Neural cell (in vitro differentiated cells): ENCODE results near the gene PLBD1. TPM values are rescaled to one million over a fixed set of nuclear protein-coding genes. Genes with fewer than 3 reads are reported as not detected.

Experiments used
- H2AFZ ChIP-seq: fragments of 200-600, 300-800 bp; sonication (generic), shearing (Covaris generic); 2 replicates; pipeline ENCODE4 v1.6.0; 2014; ENCODE audit warnings: low read depth, mild to moderate bottlenecking, antibody characterized with exemption, low read length, moderate library complexity
- H3F3A ChIP-seq: fragments of 200-600 bp; shearing (Covaris generic); 2 replicates; pipeline ENCODE4 v1.6.1; 2016; ENCODE audit warnings: mild to moderate bottlenecking, moderate library complexity, mixed read lengths, antibody characterized with exemption, low read length; ENCODE audit not compliant: insufficient read depth, poor library complexity, severe bottlenecking
- H3K27ac ChIP-seq: fragments of 200-600, 300-800 bp; sonication (generic), shearing (Covaris generic); 2 replicates; pipeline ENCODE4 v1.5.1; 2014; ENCODE audit warnings: mild to moderate bottlenecking, low read length, moderate library complexity
- H3K27me3 ChIP-seq: fragments of 300-800, 200-600 bp; sonication (generic), shearing (Covaris generic); 2 replicates; pipeline ENCODE4 v1.6.0; 2014; ENCODE audit warnings: mild to moderate bottlenecking, low read depth, low read length, moderate library complexity; ENCODE audit not compliant: insufficient read depth
- H3K36me3 ChIP-seq: fragments of 300-800, 200-600 bp; sonication (generic), shearing (Covaris generic); 2 replicates; pipeline ENCODE4 v1.5.1; 2014; ENCODE audit warnings: mild to moderate bottlenecking, antibody characterized with exemption, low read length, moderate library complexity; ENCODE audit not compliant: insufficient read depth
- H3K4me2 ChIP-seq: fragments of 300-800, 200-600 bp; sonication (generic), shearing (Covaris generic); 2 replicates; pipeline ENCODE4 v1.6.0; 2014; ENCODE audit warnings: mild to moderate bottlenecking, low read length
- H3K4me3 ChIP-seq: fragments of 300-800, 200-600 bp; sonication (generic), shearing (Covaris generic); 2 replicates; pipeline ENCODE4 v1.5.1; 2014; ENCODE audit warnings: mild to moderate bottlenecking, low read length, moderate library complexity
- H3K79me2 ChIP-seq: fragments of 200-600 bp; shearing (Covaris generic); replicated peaks from 2 replicates; pipeline ENCODE4 v1.6.0; 2014; ENCODE audit warnings: mild to moderate bottlenecking, low read length, moderate library complexity; ENCODE audit not compliant: insufficient read depth
- H3K9ac ChIP-seq: fragments of 300-800, 200-600 bp; sonication (generic), shearing (Covaris generic); 2 replicates; pipeline ENCODE4 v1.6.1; 2016; ENCODE audit warnings: mild to moderate bottlenecking, low read length, mixed read lengths
- H3K9me2 ChIP-seq: fragments of 200-600 bp; shearing (Covaris generic); 2 replicates; pipeline ENCODE4 v1.6.1; 2016; ENCODE audit warnings: mild to moderate bottlenecking, low read length, mixed read lengths; ENCODE audit not compliant: insufficient read depth
- H3K9me3 ChIP-seq: fragments of 200-600, 300-800 bp; sonication (generic), shearing (Covaris generic); 2 replicates; pipeline ENCODE4 v1.6.1; 2016; ENCODE audit warnings: mild to moderate bottlenecking, mixed run types, low read length, moderate library complexity, mixed read lengths
- H4K20me1 ChIP-seq: fragments of 200-600 bp; shearing (Covaris generic); 2 replicates; pipeline ENCODE4 v1.6.1; 2016; ENCODE audit warnings: mild to moderate bottlenecking, mixed run types; ENCODE audit not compliant: insufficient read depth
- EP300 ChIP-seq: fragments of 450-650 bp; conservative IDR thresholded peaks from 2 replicates; pipeline ENCODE4 v1.6.1; 2014; ENCODE audit warnings: antibody characterized with exemption, mild to moderate bottlenecking, moderate library complexity; ENCODE audit not compliant: poor library complexity, severe bottlenecking
- EZH2 ChIP-seq: fragments of 200-600, 300-800 bp; shearing (Covaris generic), sonication (generic); IDR thresholded peaks from 2 replicates; pipeline ENCODE4 v1.6.1; 2014; ENCODE audit warnings: antibody characterized with exemption, low read length, borderline replicate concordance, mild to moderate bottlenecking; ENCODE audit not compliant: insufficient read depth, poor library complexity, severe bottlenecking
- MXI1 ChIP-seq: fragments of 450-650 bp; conservative IDR thresholded peaks from 2 replicates; pipeline ENCODE4 v1.6.1; 2014; ENCODE audit warnings: antibody characterized with exemption, mild to moderate bottlenecking; ENCODE audit not compliant: poor library complexity, severe bottlenecking
- POLR2AphosphoS5 ChIP-seq: IDR thresholded peaks from 2 replicates; pipeline ENCODE4 v1.6.1; 2012
- RAD21 ChIP-seq: fragments of 450-650 bp; conservative IDR thresholded peaks from 2 replicates; pipeline ENCODE4 v1.6.1; 2014; ENCODE audit warnings: antibody characterized with exemption, mild to moderate bottlenecking, moderate library complexity
- SMC3 ChIP-seq: fragments of 450-650 bp; conservative IDR thresholded peaks from 2 replicates; pipeline ENCODE4 v1.6.1; 2014; ENCODE audit warnings: antibody characterized with exemption, mild to moderate bottlenecking, moderate library complexity; ENCODE audit not compliant: poor library complexity
- TAF1 ChIP-seq: IDR thresholded peaks from 2 replicates; pipeline ENCODE4 v1.6.1; 2012; ENCODE audit warnings: low read depth
- polyA plus RNA-seq: library from polyadenylated mRNA; depleted of rRNA; stranded (reverse); fragments of >200 nt; gene quantifications from 2 replicates; pipeline ENCODE4 v1.2.3, GENCODE V29; 2014
- TF ChIP-seq, protein P1 (sequence below): IDR thresholded peaks from 2 replicates; pipeline ENCODE4 v1.6.1; 2012; ENCODE audit warnings: borderline replicate concordance
- TF ChIP-seq, protein P2 (sequence below): fragments of 450-650 bp; IDR thresholded peaks from 2 replicates; pipeline ENCODE4 v1.5.1; 2014; ENCODE audit warnings: antibody characterized with exemption, mild to moderate bottlenecking, moderate library complexity; ENCODE audit not compliant: poor library complexity, severe bottlenecking

The PLBD1 gene
- polyA plus RNA-seq, 1 donor from 2014 or later: not detected

DNA sequence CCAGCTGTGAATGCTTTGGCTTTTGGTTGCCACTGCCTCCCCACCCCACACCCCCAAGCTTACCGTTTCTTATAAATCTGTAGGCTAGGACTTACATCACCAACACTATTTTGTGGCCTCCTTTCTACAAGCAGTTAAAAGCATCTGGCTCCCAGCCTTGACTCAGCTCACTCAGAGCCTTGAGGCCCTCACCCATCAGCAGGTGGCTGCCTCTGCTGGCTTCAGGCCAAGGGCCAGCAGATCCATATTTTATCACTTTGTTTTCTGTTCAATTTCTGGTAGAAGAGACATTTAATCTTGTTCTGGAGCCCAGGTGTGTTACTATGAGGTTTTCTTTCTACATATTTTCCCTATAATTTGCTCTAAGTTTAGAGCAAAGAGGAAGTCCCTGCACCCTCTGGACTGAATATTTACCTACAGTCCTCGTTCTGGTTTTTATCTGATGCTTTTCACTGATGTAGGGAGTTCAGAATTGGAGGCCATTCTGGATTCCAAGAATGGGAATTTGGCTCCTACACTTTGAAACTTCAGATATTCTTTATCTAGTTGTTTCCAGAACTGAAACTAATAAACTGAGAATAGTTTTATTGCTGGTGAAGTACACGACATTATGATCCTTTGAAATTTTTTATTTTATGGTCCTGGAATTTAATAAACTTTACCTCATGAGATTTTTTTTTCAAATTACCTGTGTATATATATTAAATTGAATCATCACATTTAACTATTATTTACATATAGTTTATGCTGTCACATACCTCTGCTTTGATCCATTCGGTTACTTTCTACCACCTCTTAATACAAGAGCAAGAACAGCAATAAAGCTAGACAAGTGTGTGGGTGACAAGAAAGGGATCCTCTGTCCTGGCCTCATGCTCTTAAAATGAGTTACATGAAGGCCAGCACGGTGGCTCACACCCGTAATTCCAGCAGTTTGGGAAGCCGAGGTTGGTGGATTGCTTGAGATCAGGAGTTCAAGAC is 22.2 kb downstream of the PLBD1 start:
- no peaks in the 10 kb centered on the region for H3K36me3 ChIP-seq
- no peak overlapping the region for H3K27ac ChIP-seq
- H3K9me3 ChIP-seq: no peaks in the 10 kb centered on the region
- H3K4me2 ChIP-seq: no peak overlapping the region
- H3F3A ChIP-seq: no peaks in the 10 kb centered on the region
- no peaks in the 10 kb centered on the region for H3K9me2 ChIP-seq
- no peaks in the 10 kb centered on the region for H4K20me1 ChIP-seq
- no peaks in the 10 kb centered on the region for H3K27me3 ChIP-seq
- no peak for TF ChIP-seq MXI1
- no peak for TF ChIP-seq EP300
- TF ChIP-seq TAF1: no peak
- TF ChIP-seq RAD21: no peak
- TF ChIP-seq POLR2AphosphoS5: no peak
- TF ChIP-seq, protein P1, sequence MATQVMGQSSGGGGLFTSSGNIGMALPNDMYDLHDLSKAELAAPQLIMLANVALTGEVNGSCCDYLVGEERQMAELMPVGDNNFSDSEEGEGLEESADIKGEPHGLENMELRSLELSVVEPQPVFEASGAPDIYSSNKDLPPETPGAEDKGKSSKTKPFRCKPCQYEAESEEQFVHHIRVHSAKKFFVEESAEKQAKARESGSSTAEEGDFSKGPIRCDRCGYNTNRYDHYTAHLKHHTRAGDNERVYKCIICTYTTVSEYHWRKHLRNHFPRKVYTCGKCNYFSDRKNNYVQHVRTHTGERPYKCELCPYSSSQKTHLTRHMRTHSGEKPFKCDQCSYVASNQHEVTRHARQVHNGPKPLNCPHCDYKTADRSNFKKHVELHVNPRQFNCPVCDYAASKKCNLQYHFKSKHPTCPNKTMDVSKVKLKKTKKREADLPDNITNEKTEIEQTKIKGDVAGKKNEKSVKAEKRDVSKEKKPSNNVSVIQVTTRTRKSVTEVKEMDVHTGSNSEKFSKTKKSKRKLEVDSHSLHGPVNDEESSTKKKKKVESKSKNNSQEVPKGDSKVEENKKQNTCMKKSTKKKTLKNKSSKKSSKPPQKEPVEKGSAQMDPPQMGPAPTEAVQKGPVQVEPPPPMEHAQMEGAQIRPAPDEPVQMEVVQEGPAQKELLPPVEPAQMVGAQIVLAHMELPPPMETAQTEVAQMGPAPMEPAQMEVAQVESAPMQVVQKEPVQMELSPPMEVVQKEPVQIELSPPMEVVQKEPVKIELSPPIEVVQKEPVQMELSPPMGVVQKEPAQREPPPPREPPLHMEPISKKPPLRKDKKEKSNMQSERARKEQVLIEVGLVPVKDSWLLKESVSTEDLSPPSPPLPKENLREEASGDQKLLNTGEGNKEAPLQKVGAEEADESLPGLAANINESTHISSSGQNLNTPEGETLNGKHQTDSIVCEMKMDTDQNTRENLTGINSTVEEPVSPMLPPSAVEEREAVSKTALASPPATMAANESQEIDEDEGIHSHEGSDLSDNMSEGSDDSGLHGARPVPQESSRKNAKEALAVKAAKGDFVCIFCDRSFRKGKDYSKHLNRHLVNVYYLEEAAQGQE: no peak
- no peak for TF ChIP-seq SMC3
- no peak for TF ChIP-seq EZH2
- TF ChIP-seq, protein P2, sequence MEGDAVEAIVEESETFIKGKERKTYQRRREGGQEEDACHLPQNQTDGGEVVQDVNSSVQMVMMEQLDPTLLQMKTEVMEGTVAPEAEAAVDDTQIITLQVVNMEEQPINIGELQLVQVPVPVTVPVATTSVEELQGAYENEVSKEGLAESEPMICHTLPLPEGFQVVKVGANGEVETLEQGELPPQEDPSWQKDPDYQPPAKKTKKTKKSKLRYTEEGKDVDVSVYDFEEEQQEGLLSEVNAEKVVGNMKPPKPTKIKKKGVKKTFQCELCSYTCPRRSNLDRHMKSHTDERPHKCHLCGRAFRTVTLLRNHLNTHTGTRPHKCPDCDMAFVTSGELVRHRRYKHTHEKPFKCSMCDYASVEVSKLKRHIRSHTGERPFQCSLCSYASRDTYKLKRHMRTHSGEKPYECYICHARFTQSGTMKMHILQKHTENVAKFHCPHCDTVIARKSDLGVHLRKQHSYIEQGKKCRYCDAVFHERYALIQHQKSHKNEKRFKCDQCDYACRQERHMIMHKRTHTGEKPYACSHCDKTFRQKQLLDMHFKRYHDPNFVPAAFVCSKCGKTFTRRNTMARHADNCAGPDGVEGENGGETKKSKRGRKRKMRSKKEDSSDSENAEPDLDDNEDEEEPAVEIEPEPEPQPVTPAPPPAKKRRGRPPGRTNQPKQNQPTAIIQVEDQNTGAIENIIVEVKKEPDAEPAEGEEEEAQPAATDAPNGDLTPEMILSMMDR: no peak
- no peak overlapping the region for H3K9ac ChIP-seq
- no peak overlapping the region for H3K4me3 ChIP-seq
- H3K79me2 ChIP-seq: no peaks in the 10 kb centered on the region
- H2AFZ ChIP-seq: no peak overlapping the region

DNA sequence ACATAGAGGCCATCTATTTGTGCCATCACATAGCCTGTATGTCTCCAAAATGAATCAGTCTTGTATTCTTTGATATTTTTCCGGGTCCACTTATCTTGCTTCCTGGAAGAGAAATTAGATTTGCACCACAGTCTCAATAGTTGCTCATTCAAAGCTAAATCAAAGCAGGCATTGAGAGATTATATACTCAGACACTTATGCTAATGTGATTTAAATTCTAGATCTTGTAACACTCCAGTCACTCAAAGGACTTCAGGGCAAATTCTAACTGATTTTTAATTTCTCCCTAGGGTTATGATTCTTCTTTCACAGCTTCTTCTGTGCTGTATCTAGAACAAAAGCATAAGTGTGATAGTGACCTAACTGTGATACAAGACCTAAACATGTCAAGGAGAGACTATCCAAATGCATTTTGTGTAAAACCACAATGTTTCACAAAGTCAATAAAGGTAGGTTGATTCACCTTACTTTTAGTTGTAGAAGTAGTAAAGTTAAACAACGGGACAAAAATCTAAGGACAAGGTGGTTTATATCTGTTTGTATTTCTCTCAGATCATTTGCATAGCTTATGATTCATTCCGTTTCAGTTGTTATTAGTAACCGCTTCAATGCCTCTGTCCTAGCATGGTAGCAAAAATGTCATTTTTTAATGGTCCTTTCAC is 26.8 kb downstream of the PLBD1 start:
- no peak overlapping the region for H3K27ac ChIP-seq
- H3K27me3 ChIP-seq: no peaks in the 10 kb centered on the region
- no peak for TF ChIP-seq MXI1
- no peak for TF ChIP-seq EZH2
- TF ChIP-seq EP300: no peak
- no peak for TF ChIP-seq TAF1
- TF ChIP-seq, protein P2: no peak
- TF ChIP-seq, protein P1: no peak
- TF ChIP-seq POLR2AphosphoS5: no peak
- no peak for TF ChIP-seq RAD21
- TF ChIP-seq SMC3: no peak
- no peaks in the 10 kb centered on the region for H3K36me3 ChIP-seq
- no peaks in the 10 kb centered on the region for H3K9me3 ChIP-seq
- H4K20me1 ChIP-seq: no peaks in the 10 kb centered on the region
- H3K4me2 ChIP-seq: no peak overlapping the region
- no peak overlapping the region for H3K9ac ChIP-seq
- no peaks in the 10 kb centered on the region for H3F3A ChIP-seq
- H2AFZ ChIP-seq: no peak overlapping the region
- no peak overlapping the region for H3K4me3 ChIP-seq
- H3K79me2 ChIP-seq: no peaks in the 10 kb centered on the region
- no peaks in the 10 kb centered on the region for H3K9me2 ChIP-seq
